NCI-H146 treated with DMSO at 0.1 percent for 48 hours (cell line): ENCODE results near the gene FBXO3.
"Not testable (repeated sequence)": the region's sequence is repeated elsewhere in the genome, so short reads cannot be mapped to it uniquely, and the experiment has no call there.

Experiments
- DNase-seq: peaks from one replicate; lab custom pipeline; 2025; ENCODE audit not compliant: unreplicated experiment; lab: John Stamatoyannopoulos, UW

FBXO3 gene

DNA sequence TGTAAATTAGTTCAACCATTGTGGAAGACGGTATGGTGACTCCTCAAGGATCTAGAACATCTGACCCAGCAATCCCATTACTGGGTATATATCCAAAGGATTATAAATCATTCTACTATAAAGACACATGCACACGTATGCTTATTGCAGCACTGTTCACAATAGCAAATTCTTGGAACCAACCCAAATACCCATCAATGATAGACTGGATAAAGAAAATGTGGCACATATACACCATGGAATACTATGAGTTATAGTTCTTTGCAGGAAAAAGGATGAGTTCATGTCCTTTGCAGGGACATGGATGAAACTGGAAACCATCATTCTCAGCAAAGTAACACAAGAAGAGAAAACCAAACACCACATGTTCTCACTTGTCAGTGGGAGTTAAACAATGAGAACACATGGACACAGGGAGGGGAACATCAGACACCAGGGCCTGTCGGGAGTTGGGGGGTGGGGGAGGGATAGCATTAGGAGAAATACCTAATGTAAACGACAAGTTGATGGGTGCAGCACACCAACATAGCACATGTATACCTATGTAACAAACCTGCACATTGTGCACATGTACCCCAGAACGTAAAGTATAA lies 45.2 kb downstream of the FBXO3 start:
- not testable (repeated sequence) for DNase-seq

DNA sequence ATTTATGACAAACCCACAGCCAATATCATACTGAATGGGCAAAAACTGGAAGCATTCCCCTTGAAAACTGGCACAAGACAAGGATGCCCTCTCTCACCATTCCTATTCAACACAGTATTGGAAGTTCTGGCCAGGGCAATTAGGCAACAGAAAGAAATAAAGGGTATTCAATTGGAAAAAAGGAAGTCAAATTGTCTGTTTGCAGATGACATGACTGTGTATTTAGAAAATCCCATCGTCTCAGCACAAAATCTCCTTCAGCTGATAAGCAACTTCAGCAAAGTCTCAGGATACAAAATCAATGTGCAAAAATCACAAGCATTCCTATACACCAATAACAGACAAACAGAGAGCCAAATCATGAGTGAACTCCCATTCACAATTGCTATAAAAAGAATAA lies 46.8 kb downstream of the FBXO3 start:
- not testable (repeated sequence) for DNase-seq

DNA sequence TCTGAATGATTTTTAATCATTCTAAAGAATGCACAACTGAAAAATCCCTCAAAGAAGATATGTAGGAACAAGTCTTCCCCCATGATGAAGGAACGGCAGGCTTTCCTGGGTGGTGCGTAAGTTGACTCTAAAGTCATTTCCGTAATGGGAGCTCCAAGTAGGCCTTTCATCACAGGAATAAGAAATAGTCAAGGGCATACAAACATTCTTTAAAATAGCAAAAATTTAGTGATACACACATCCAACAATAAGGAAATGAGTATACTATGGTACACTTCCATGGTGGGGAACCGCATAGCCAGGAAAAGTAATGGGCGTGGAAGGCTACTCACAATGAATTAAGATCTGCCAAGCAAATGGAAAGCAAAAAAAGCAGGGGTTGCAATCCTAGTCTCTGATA lies 48.8 kb downstream of the FBXO3 start:
- DNase-seq, result no peak

- no peak for DNase-seq
These were observed 49.7 kb downstream of the FBXO3 start for GRCh38 chr11:33724644-33725035.

DNA sequence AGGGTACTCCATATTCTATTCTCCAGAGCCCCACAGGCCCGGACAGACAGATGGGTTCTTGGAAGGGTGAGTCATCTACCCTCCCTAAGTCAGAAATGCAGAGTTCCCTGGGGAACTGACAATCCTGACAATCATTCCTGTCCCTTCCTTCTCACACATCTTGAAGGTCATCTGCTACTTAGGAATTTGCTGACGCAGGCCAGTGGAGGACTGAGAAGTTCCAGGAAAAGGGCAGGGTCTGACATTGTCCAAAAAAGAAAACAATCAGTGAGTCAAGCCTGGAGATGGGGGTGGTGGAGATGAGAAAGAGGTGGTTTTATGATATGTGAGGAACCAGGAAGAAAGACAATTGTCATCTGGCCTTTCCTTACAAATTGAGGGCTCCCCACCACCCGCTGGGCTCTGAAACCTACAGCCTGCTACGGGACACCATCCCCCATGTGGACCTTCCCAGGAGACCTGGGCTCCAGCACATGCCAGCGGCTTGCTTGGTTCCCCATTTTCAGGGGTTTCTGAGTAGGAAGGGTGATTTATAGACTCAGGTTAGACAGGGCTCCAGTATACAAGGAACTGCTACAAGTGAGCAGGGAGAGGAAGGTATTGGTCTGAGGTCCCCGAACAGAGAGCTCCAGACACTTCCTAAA lies 51.0 kb downstream of the FBXO3 start:
- no peak for DNase-seq

GRCh38 chr11:33722590-33723234 lies 51.6 kb downstream of the FBXO3 start:
- DNase-seq, result no peak

GRCh38 chr11:33721984-33722383 lies 52.3 kb downstream of the FBXO3 start:
- no peak for DNase-seq

DNA sequence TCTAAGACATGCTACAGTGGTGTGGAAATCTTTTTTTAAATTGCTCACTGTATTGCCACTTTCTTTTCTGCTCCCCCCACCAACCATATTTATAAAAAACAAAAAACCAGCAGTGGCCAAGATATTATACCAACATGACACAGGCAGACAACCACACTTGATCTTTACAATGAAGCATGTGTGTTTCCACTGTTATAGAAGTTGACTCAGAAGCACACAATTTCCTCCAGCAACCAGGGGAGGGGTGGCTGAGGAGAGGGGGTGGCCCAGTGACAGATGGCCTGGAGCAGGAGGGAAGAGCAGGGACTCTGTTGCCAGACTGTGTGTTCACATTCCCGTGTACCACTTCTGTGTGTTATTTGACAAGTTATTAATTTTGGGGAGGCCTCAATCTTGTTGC lies 52.9 kb downstream of the FBXO3 start:
- no peak for DNase-seq

GRCh38 chr11:33719587-33719986 lies 54.7 kb downstream of the FBXO3 start:
- no peak for DNase-seq

DNA sequence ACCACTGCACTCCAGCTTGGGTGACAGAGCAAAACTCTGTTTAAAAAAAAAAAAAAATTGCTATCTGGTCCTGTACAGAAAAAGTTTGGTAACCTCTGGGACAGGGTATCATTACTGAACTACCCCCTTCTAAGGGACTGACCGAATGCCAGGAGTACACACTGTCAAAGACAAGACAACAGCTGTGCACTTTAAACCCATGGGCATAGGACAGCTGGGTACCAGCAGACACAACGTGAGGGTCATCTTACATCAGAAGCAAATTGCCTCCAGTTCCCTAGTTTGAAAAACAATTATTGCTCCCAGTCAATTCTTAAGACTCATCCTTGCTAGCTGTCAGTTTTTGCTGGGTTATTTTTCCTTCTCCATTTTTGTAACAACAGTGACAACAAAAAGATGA lies 55.9 kb downstream of the FBXO3 start:
- no peak for DNase-seq

GRCh38 chr11:33716243-33716642 lies 58.1 kb downstream of the FBXO3 start:
- DNase-seq, result no peak

GRCh38 chr11:33713856-33714398 lies 60.4 kb downstream of the FBXO3 start:
- DNase-seq, result no peak

DNA sequence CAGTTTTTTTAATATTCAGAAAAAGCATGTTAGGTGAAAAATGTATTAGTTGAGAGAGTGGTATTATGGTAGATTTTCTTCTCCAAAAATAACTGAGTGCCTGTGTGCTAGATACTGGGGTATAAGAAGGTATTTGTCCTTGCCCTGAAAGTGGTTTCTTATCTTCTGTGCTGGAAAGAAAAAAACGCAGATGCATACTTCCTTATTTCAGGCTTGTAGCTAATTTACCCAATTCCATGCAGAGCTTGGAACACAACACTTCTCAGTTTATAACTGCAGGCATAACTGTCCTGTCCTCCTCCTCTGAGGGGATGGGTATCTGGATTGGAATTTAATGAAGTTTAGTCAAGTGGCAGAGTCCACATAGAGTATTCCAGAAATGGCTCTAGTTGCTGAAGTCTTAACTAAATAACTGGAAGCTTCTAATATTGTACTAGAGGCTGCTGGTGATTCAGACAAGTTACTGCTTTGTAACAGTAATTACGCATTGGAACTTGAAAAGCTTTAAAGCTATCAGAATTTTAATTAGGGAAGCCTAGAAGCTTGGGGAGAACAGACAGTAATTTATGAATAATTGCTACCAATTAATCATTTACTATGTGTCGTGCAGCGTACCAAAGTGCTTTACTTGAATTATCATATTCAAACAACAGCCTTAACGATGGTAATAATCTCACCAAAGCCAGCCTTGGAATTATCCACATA lies 61.0 kb downstream of the FBXO3 start:
- DNase-seq, result no peak

GRCh38 chr11:33712436-33712835 lies 61.9 kb downstream of the FBXO3 start:
- no peak for DNase-seq

- DNase-seq, result no peak
These were observed 64.9 kb downstream of the FBXO3 start for GRCh38 chr11:33709466-33709865.

DNA sequence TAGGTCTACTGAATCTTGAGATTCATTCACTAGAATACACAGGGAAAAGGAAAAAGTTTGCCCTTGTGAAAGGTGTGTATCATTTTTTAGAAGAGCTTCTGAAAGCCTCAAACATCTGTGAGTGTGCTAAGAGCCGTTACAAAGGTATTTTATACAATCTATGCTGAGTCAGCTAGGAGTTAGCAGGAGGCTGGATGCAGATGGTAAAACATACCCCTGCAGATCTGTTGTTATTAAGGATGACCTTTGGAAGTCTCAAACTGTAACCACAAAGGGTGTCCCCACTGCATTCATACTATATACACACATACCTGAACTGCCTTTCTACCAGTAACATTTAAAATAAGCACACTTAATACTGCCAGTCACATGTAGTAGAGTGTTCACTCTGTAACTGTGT lies 65.3 kb downstream of the FBXO3 start:
- no peak for DNase-seq

- not testable (repeated sequence) for DNase-seq
These were observed 66.5 kb downstream of the FBXO3 start for GRCh38 chr11:33707831-33708230.

DNA sequence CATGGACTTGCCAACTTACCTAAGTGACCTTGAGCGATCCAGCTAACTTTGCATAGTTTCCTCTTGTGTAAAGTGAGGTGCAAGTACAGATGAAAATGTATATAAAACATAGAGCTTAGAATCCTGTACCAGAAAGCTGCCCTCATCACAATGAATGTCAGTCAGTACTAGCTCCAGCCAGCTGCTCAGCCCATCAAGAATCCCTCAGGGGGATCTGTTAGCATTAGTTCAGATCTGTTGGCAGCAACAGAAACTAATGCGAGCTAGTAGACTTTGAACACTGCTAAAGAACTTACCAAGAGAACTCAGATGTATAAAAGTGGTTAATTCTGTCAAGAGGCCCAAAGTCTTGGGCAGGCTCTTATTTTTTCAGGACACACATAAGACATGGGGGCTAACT lies 67.4 kb downstream of the FBXO3 start:
- DNase-seq, result no peak

DNA sequence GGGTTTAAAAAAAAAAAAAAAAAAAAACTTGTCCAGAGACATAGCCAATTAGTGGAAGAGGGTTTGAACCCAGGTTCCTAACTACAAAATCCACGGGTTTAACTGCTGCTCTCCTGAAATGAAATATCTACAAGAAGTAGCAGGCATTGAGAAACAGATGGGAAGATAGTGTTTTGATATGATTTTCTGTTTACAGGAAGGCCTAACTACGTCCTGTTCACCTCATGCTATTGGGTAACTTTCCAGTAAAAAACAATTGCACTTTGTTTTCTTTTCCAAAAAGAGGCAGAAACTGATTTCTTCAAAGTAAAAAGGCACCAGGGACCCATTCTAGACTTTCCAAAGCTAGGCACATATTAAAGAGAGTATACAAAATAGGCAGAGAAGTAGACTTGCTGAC lies 67.8 kb downstream of the FBXO3 start:
- no peak for DNase-seq

GRCh38 chr11:33704240-33705002 lies 69.9 kb downstream of the FBXO3 start:
- DNase-seq, result no peak

GRCh38 chr11:33703788-33704187 lies 70.5 kb downstream of the FBXO3 start:
- DNase-seq, result no peak
